H7 (cell line): Measurements from ENCODE around the gene SMG6. TPM values are rescaled to one million over a fixed set of nuclear protein-coding genes. Genes with fewer than 3 reads are reported as not detected.

Experiments used
- DNase-seq: peaks from one replicate; pipeline ENCODE4 v3.0.0; 2012
- H3K27me3 ChIP-seq: 2 replicates; pipeline ENCODE4 v1.6.0; 2011; ENCODE audit warnings: mild to moderate bottlenecking, low read length; ENCODE audit not compliant: control insufficient read depth, insufficient read depth
- H3K36me3 ChIP-seq: replicated peaks from 2 replicates; pipeline ENCODE4 v1.5.1; 2011; ENCODE audit warnings: low read length; ENCODE audit not compliant: control insufficient read depth, insufficient read depth
- H3K4me3 ChIP-seq: 2 replicates; pipeline ENCODE4 v1.5.1; 2011; ENCODE audit warnings: low read depth, mild to moderate bottlenecking, control low read depth, low read length, moderate library complexity; ENCODE audit not compliant: insufficient read depth
- total RNA-seq: library from RNA; depleted of rRNA; stranded (reverse); fragments of >200 nt; shearing (Covaris generic); gene quantifications from 2 replicates; pipeline ENCODE4 v1.2.3, GENCODE V29; 2014

Gene SMG6
- total RNA-seq, 1 experiment from 2014 or later = 18.2 TPM

- Histone ChIP-seq H3K4me3 (no peak overlapping the region), H3K36me3 (no peaks in the 10 kb centered on the region), H3K27me3 (no peaks in the 10 kb centered on the region)
- no peak for DNase-seq
These were observed 215.9 kb downstream of the SMG6 start for GRCh38 chr17:2087597-2088211.

DNA sequence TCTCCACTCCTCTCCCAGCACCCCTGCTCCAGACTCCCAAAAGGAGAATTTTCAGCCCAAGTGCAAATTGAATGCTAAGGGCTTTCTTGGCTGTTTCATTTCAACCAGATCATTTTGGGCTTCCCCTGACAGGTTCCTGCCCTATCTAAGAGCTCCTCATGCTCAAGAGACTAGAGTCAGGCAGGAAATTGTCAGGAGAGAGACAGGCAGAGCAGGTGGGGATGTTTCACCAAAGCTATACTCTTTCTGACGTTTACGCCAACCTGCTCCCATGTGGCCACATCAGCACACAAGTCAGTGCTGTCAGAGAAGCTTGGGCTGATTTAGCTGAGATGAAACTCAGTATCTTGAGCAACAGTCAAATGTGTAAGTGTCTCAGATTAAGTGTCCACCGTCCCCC is 217.3 kb downstream of the SMG6 start:
- DNase-seq = no peak
- H3K4me3 ChIP-seq = no peak overlapping the region
- H3K36me3 ChIP-seq = peaks cover 2% of the 10 kb centered on the region; the same call in 1 of the 2 replicates
- H3K27me3 ChIP-seq = no peaks in the 10 kb centered on the region

GRCh38 chr17:2085648-2085949 is 218.0 kb downstream of the SMG6 start:
- no peaks in the 10 kb centered on the region for H3K27me3 ChIP-seq
- no peak overlapping the region for H3K4me3 ChIP-seq
- peaks cover 2% of the 10 kb centered on the region; the same call in 1 of the 2 replicates for H3K36me3 ChIP-seq
- no peak for DNase-seq

DNA sequence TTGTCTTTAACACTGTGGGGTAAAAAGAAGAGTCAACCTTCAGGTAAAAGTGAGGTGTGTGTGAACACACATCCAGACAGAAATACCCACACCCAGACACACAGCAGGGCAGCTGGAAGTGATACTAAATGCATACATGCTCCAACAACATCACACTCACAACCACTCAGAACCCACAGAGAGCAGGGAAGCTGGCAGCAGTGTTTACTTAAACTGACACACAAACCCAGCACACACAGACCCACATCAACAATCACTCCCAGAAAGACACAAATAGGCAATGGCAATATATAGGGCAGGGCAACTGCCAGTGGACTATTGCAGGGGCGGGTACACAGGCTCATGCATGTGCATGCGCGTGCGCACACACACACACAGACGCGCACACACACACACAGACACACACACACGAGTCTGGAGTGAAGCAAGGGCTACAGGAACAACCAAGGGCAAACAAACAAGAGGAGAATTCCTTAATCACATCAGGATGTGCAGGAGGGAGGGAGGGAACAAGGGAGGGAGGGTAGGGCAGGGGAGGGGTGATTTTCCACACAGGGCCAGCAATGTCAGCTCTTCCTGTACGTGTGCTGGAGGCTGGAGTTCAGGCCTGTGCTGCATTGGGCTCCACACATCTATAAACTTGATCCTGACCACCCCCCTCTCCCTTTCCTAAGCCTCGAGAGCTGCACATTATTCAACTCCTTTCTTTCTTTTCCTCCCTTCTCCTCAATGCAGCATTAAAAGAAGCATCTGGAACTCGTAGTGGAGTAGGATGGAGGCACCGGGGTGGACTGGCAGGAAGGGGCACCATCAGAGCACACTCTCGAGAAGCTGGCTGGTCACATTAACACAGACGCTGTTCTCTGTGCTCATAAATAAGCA is 218.6 kb downstream of the SMG6 start:
- Histone ChIP-seq H3K4me3 (no peak overlapping the region), H3K36me3 (peaks cover 2% of the 10 kb centered on the region; the same call in 1 of the 2 replicates), H3K27me3 (no peaks in the 10 kb centered on the region)
- DNase-seq = peak; percentile 12

GRCh38 chr17:2084036-2084765 is 219.4 kb downstream of the SMG6 start:
- Histone ChIP-seq H3K36me3 (peaks cover 2% of the 10 kb centered on the region; the same call in 1 of the 2 replicates), H3K4me3 (no peak overlapping the region), H3K27me3 (no peaks in the 10 kb centered on the region)
- no peak for DNase-seq

- Histone ChIP-seq H3K36me3 (peaks cover 2% of the 10 kb centered on the region; the same call in 1 of the 2 replicates), H3K4me3 (no peak overlapping the region), H3K27me3 (no peaks in the 10 kb centered on the region)
- no peak for DNase-seq
These were observed 220.0 kb downstream of the SMG6 start for GRCh38 chr17:2083613-2084035.

DNA sequence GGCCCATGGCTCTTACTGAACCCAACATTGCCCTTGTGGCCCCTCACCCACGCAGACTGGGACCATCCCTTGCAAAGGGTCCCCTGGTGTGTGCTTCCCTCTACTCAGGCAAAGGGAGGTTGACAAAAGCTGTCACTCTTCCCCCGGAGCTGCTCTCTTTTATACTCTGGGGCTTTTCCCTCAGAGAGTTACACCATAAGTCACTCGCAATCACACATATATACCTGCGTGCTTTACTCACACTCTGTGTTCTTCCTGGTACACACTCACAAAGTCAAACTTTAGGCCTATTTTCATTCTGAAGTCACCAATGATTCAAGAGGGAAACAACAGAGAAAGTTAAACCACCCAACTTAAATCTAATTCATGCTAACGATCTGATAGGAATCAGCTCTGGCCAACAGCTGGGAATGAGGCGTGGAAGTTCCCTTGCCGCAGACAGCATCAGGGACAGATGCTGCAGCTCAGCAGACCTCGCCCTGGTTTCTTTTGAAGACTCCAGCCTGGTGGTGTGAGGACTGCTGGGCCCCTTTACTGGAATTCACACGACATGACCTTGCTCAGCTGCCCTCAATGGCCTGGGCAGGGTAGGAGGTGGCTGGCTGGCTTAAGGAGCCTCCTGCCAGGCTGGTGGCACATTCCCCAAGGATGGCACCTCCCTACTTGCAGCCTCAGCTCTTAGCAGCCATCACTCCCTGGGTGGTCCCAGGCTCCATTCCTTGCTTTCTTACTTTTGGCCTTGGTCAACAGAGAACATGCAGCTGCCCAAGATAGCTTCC is 221.4 kb downstream of the SMG6 start:
- Histone ChIP-seq H3K4me3 (no peak overlapping the region), H3K27me3 (no peaks in the 10 kb centered on the region), H3K36me3 (peaks cover 2% of the 10 kb centered on the region; the same call in 1 of the 2 replicates)
- DNase-seq = no peak

DNA sequence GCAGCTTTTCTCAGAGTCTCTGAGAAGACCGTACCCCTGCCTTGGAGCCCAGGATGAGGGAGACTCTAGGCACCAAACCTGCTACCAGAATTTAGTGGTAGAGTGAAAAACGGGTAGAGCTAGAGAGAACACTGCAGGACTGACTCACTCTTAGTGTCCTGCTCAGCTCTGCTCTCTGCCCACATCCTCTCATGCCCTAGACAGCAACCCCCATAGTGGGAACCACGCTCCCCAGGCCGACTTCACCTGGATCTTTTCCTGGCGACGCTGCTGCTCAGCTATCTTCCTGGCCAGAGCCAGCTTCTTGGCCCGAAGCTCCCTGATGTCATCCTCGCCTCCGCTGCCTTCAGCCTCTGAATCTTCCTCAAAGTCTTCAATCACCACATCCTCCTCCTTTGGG is 222.0 kb downstream of the SMG6 start:
- Histone ChIP-seq H3K4me3 (no peak overlapping the region), H3K27me3 (no peaks in the 10 kb centered on the region), H3K36me3 (peaks cover 2% of the 10 kb centered on the region; the same call in 1 of the 2 replicates)
- no peak for DNase-seq

GRCh38 chr17:2077040-2077439 is 226.5 kb downstream of the SMG6 start:
- Histone ChIP-seq H3K36me3 (peaks cover 3% of the 10 kb centered on the region), H3K4me3 (no peak overlapping the region), H3K27me3 (no peaks in the 10 kb centered on the region)
- no peak for DNase-seq

- no peak for DNase-seq
- H3K27me3 ChIP-seq = no peaks in the 10 kb centered on the region
- H3K36me3 ChIP-seq = peaks cover 3% of the 10 kb centered on the region
- no peak overlapping the region for H3K4me3 ChIP-seq
These were observed 227.2 kb downstream of the SMG6 start for GRCh38 chr17:2076087-2076984.

GRCh38 chr17:2075336-2076086 is 228.1 kb downstream of the SMG6 start:
- Histone ChIP-seq H3K4me3 (no peak overlapping the region), H3K36me3 (peaks cover 3% of the 10 kb centered on the region), H3K27me3 (no peaks in the 10 kb centered on the region)
- peak; percentile 74 for DNase-seq

DNA sequence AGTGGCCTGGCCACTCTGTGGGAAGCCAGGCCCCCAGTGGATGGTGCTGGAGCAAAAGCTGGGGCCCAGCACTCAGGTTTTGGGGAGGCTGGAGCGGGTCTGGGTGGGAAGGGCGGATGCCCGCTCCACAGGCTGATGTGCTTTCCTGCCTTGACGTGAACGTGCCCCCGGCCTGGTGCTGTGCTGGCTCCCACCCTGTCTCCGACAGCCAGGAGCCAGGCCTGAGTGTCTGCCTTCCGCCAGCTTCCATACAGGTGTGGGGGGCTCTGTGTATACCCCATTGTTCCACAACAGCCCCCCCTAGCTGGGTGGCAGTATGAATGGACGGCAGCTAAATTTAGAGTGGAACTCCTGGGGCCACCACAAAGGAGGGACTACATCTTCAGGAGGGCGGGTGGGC is 228.7 kb downstream of the SMG6 start:
- no peaks in the 10 kb centered on the region for H3K27me3 ChIP-seq
- H3K36me3 ChIP-seq = peaks cover 3% of the 10 kb centered on the region
- DNase-seq = no peak
- no peak overlapping the region for H3K4me3 ChIP-seq
